ENCODE data around the gene LRMDA.

- no peak for TF ChIP-seq CTCF (IDR thresholded peaks at IDR 0.05)
- no peak for TF ChIP-seq POLR2A (IDR thresholded peaks at IDR 0.05)
Observed at GRCh38 chr10:76311752-76312636, 880.6 kb downstream of the LRMDA start.
